ENCODE results near the gene OSGIN1.

The OSGIN1 gene

DNA sequence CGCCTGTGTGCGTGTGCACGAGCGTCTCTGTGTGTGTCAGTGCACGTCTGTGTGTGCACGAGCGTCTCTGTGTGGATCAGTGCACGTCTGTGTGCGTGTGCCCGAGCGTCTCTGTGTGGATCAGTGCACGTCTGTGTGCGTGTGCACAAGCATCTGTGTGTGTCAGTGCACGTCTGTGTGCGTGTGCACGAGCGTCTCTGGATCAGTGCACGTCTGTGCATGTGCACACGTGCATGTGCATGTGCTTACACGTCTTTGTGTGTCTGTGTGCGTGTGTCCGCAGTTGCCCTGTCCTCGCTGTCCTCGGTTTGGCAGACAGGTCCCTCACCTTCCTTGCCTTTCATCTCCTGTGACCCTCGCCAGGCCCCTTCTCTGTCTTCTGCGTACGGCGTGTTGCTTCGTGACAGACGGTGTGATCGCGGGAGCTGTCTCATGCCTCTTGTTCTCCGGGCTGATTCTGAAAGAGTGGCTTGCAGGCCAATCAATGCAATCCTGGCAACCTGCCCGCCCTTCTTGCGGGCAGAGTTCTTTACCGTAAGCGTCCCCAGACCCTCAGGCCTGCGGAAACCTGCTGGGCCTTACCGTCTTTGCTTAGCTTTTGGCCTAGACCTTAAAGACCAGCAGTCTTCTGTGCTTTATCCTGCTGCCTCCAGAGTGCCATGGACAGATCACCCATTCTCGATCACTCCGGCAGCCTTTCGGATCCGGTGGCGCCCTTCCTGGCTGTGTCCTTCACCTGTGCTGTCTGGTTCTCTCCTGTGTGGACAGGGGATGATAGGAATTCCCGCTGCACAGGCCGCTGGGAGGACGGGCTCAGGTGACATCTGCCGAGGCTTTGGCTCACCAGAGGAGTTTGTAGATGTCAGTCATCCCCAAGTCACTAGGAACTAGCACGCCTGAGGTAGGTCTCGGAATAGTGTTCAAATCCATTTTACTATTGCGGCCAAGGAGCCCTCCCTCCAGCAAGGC lies 35.6 kb upstream of the OSGIN1 start:
- no peak overlapping the region for H3K27ac ChIP-seq (replicated peaks)
- no peak for DNase-seq (ENCODE audit: low read depth in 1 of 2, low spot score in 1 of 2)
- no peak overlapping the region for H3K4me3 ChIP-seq (replicated peaks; ENCODE audit: insufficient read depth, low read length)
- no peaks in the 10 kb centered on the region for H3K27me3 ChIP-seq (ENCODE audit: insufficient read depth, poor library complexity, severe bottlenecking)
- TF ChIP-seq POLR2AphosphoS5 (IDR thresholded peaks at IDR 0.05; ENCODE audit: low read depth) (no peak), SPI1 (IDR thresholded peaks at IDR 0.05; ENCODE audit: borderline replicate concordance, low read depth) (no peak)
- TF ChIP-seq, protein P1, sequence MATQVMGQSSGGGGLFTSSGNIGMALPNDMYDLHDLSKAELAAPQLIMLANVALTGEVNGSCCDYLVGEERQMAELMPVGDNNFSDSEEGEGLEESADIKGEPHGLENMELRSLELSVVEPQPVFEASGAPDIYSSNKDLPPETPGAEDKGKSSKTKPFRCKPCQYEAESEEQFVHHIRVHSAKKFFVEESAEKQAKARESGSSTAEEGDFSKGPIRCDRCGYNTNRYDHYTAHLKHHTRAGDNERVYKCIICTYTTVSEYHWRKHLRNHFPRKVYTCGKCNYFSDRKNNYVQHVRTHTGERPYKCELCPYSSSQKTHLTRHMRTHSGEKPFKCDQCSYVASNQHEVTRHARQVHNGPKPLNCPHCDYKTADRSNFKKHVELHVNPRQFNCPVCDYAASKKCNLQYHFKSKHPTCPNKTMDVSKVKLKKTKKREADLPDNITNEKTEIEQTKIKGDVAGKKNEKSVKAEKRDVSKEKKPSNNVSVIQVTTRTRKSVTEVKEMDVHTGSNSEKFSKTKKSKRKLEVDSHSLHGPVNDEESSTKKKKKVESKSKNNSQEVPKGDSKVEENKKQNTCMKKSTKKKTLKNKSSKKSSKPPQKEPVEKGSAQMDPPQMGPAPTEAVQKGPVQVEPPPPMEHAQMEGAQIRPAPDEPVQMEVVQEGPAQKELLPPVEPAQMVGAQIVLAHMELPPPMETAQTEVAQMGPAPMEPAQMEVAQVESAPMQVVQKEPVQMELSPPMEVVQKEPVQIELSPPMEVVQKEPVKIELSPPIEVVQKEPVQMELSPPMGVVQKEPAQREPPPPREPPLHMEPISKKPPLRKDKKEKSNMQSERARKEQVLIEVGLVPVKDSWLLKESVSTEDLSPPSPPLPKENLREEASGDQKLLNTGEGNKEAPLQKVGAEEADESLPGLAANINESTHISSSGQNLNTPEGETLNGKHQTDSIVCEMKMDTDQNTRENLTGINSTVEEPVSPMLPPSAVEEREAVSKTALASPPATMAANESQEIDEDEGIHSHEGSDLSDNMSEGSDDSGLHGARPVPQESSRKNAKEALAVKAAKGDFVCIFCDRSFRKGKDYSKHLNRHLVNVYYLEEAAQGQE (IDR thresholded peaks at IDR 0.05; ENCODE audit: insufficient replicate concordance, low read depth) = no peak

DNA sequence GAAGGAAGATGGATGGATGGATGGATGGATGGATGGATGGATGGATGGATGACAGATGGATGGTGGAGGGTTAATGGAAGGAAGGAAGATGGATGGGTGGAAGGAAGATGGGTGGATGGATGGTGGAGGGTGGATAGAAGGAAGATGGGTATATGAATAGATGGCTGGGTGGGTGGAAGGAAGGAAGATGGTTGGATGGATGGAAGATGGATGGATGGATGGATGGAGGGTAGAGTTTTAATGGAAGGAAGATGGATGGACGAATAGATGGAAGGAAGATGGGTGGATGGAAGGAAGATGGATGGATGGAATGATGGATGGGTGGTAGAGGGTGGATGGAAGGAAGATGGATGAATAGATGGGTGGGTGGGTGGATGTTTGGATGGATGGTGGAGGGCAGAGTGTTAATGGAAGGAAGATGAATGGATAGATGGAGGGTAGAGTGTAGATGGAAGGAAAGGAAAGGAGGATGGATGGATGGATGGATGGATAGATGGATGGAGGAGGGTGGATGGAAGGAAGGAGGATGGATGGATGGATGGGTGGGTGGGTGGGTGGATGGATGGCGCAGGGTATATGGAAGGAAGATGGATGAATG lies 32.0 kb upstream of the OSGIN1 start:
- Histone ChIP-seq H3K4me3 (replicated peaks; ENCODE audit: insufficient read depth, low read length) (no peak overlapping the region), H3K27me3 (ENCODE audit: insufficient read depth, poor library complexity, severe bottlenecking) (no peaks in the 10 kb centered on the region), H3K27ac (replicated peaks) (no peak overlapping the region)
- TF ChIP-seq, protein P2, sequence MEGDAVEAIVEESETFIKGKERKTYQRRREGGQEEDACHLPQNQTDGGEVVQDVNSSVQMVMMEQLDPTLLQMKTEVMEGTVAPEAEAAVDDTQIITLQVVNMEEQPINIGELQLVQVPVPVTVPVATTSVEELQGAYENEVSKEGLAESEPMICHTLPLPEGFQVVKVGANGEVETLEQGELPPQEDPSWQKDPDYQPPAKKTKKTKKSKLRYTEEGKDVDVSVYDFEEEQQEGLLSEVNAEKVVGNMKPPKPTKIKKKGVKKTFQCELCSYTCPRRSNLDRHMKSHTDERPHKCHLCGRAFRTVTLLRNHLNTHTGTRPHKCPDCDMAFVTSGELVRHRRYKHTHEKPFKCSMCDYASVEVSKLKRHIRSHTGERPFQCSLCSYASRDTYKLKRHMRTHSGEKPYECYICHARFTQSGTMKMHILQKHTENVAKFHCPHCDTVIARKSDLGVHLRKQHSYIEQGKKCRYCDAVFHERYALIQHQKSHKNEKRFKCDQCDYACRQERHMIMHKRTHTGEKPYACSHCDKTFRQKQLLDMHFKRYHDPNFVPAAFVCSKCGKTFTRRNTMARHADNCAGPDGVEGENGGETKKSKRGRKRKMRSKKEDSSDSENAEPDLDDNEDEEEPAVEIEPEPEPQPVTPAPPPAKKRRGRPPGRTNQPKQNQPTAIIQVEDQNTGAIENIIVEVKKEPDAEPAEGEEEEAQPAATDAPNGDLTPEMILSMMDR (IDR thresholded peaks at IDR 0.05; ENCODE audit: insufficient read depth, low read length) = no peak
- TF ChIP-seq, protein P1 (IDR thresholded peaks at IDR 0.05; ENCODE audit: insufficient replicate concordance, low read depth) = no peak
- no peak for TF ChIP-seq GABPA (IDR thresholded peaks at IDR 0.05; ENCODE audit: low read depth)
- TF ChIP-seq POLR2AphosphoS5 (IDR thresholded peaks at IDR 0.05; ENCODE audit: low read depth) = no peak
- no peak for TF ChIP-seq SPI1 (IDR thresholded peaks at IDR 0.05; ENCODE audit: borderline replicate concordance, low read depth)
- no peak for DNase-seq (ENCODE audit: low read depth in 1 of 2, low spot score in 1 of 2)

DNA sequence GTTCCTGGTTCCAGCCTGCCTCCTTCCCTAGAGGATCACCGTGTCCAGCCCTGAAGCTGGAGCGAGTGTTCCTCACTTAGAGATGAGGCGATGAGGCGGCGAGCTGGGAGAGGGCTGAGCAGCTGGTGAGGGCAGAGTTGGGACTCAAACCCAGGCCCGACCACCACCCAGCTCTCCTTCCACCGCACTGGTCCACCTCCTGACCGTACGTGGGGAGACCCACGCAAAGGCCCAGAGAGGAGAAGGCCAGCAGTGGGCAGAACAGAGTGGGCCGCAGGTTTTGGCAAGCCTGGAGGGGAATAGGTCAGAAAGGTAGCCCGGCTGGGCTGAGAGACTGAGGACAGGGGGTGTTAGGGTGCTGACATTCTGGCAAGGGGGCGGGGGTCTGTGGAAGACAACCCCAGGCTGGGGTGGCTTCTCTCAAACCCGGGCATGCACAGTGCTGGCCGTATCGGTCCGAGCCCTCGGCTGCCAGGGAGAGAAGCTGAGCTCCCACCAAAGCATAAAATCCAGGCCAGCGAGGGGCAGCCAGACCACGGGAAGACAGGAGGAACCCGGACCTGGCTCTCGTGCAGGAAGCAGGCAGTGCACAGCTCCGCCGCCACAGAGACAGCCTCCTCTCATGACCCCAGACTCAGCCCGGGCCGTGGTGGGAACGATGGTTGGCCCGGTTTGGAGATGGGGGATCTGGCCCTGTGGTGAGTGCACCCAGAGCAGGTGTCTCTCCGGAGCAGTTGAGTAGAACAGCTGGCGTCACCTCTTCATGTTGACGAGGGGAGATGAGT lies 29.3 kb upstream of the OSGIN1 start:
- no peak overlapping the region for H3K4me3 ChIP-seq (replicated peaks; ENCODE audit: insufficient read depth, low read length)
- TF ChIP-seq POLR2AphosphoS5 (IDR thresholded peaks at IDR 0.05; ENCODE audit: low read depth) = no peak
- TF ChIP-seq, protein P2 (IDR thresholded peaks at IDR 0.05; ENCODE audit: insufficient read depth, low read length) = no peak
- TF ChIP-seq, protein P1 (IDR thresholded peaks at IDR 0.05; ENCODE audit: insufficient replicate concordance, low read depth) = no peak
- no peak overlapping the region for H3K27ac ChIP-seq (replicated peaks)
- no peak for DNase-seq (ENCODE audit: low read depth in 1 of 2, low spot score in 1 of 2)
- no peaks in the 10 kb centered on the region for H3K27me3 ChIP-seq (ENCODE audit: insufficient read depth, poor library complexity, severe bottlenecking)
